CD14-positive monocyte (primary cell): ENCODE data around the gene FGD1. TPM values are rescaled to one million over a fixed set of nuclear protein-coding genes. Genes with fewer than 3 reads are reported as not detected.

ENCODE experiments used
- DNase-seq, 3 donors: peaks; one replicate each; pipeline ENCODE4 v3.0.0-alpha.2; 2011 to 2022
- H2AFZ ChIP-seq: 2 replicates; pipeline ENCODE4 v1.6.0; 2012; ENCODE audit warnings: mild to moderate bottlenecking, low read depth, low read length, inconsistent platforms; ENCODE audit not compliant: insufficient read depth, poor library complexity, severe bottlenecking
- H3K27ac ChIP-seq, 2 donors: 1 replicate in 1 of 2; 2 replicates in 1 of 2; pipeline ENCODE4 v1.5.1; 2012 to 2013; ENCODE audit warnings: low read length in 2 of 2, control low read depth in 1 of 2, inconsistent platforms in 1 of 2, low read depth in 1 of 2, mild to moderate bottlenecking in 1 of 2
- H3K27me3 ChIP-seq, 2 donors: one replicate each; pipeline versions ENCODE4 v1.6.0 to v1.6.1; 2011 to 2013; ENCODE audit warnings: low read length in 2 of 2; ENCODE audit not compliant: control insufficient read depth in 2 of 2, insufficient read depth in 2 of 2
- H3K36me3 ChIP-seq, 2 donors: replicated peaks in 1 of 2; 1 replicate in 1 of 2; 2 replicates in 1 of 2; pipeline versions ENCODE4 v1.5.1 to v1.6.1; 2012 to 2013; ENCODE audit warnings: low read length in 2 of 2, control low read depth in 1 of 2, inconsistent platforms in 1 of 2, mild to moderate bottlenecking in 1 of 2; ENCODE audit not compliant: insufficient read depth in 2 of 2, control insufficient read depth in 1 of 2
- H3K4me1 ChIP-seq, 2 donors: 1 replicate in 1 of 2; 2 replicates in 1 of 2; pipeline versions ENCODE4 v1.5.1 to v1.6.1; 2012 to 2013; ENCODE audit warnings: low read length in 2 of 2, control low read depth in 1 of 2, inconsistent platforms in 1 of 2, mild to moderate bottlenecking in 1 of 2, moderate library complexity in 1 of 2; ENCODE audit not compliant: insufficient read depth in 2 of 2, control insufficient read depth in 1 of 2
- H3K4me2 ChIP-seq: replicated peaks from 2 replicates; pipeline ENCODE3; 2012; ENCODE audit warnings: low read length, moderate library complexity, mild to moderate bottlenecking; ENCODE audit not compliant: poor library complexity, severe bottlenecking; ENCODE audit errors: extremely low read depth
- H3K4me3 ChIP-seq, 3 experiments: fragments of 200-600 bp in 1 of 3; sonication (generic) in 1 of 3; replicated peaks in 1 of 3; 1 replicate in 2 of 3; 2 replicates in 1 of 3; pipeline ENCODE4 v1.5.1; 2011 to 2013; ENCODE audit warnings: low read length in 3 of 3, mild to moderate bottlenecking in 3 of 3, control low read depth in 2 of 3, low read depth in 2 of 3, inconsistent platforms in 1 of 3, moderate library complexity in 1 of 3
- H3K79me2 ChIP-seq: 2 replicates; pipeline ENCODE4 v1.6.0; 2012; ENCODE audit warnings: mild to moderate bottlenecking, control low read depth, inconsistent platforms, low read length, moderate library complexity; ENCODE audit not compliant: insufficient read depth
- H3K9ac ChIP-seq: 2 replicates; pipeline ENCODE4 v1.6.0; 2017; ENCODE audit warnings: low read length, mild to moderate bottlenecking; ENCODE audit not compliant: insufficient read depth, poor library complexity, severe bottlenecking
- H3K9me3 ChIP-seq, 2 donors: replicated peaks in 1 of 2; 1 replicate in 1 of 2; 2 replicates in 1 of 2; pipeline versions ENCODE4 v1.5.1 to v1.6.1; 2012 to 2013; ENCODE audit warnings: low read length in 2 of 2, control low read depth in 1 of 2; ENCODE audit not compliant: control insufficient read depth in 1 of 2, insufficient read depth in 1 of 2
- H4K20me1 ChIP-seq: 2 replicates; pipeline ENCODE4 v1.6.0; 2012; ENCODE audit warnings: mild to moderate bottlenecking, low read length, control low read depth, moderate library complexity; ENCODE audit not compliant: insufficient read depth
- H3K27ac Mint-ChIP-seq, 7 donors: one replicate each; pipeline ENCODE4 v1.8.0; 2020; ENCODE audit warnings: mild to moderate bottlenecking in 7 of 7, mixed read lengths in 7 of 7, moderate library complexity in 6 of 7, inconsistent platforms in 2 of 7
- H3K27me3 Mint-ChIP-seq, 3 donors: one replicate each; pipeline ENCODE4 v1.8.0; 2021 to 2022; ENCODE audit warnings: low read depth in 3 of 3, mild to moderate bottlenecking in 3 of 3, mixed read lengths in 3 of 3, moderate library complexity in 3 of 3, inconsistent platforms in 1 of 3
- H3K36me3 Mint-ChIP-seq, 2 donors: one replicate each; pipeline ENCODE4 v1.8.0; 2020; ENCODE audit warnings: mixed read lengths in 2 of 2, inconsistent platforms in 1 of 2, mild to moderate bottlenecking in 1 of 2
- H3K4me1 Mint-ChIP-seq: one replicate; pipeline ENCODE4 v1.8.0; 2020; ENCODE audit warnings: mild to moderate bottlenecking, mixed read lengths
- H3K4me3 Mint-ChIP-seq, 2 donors: one replicate each; pipeline ENCODE4 v1.8.0; 2020; ENCODE audit warnings: mild to moderate bottlenecking in 2 of 2, mixed read lengths in 2 of 2, moderate library complexity in 1 of 2
- H3K9me3 Mint-ChIP-seq, 7 donors: one replicate each; pipeline ENCODE4 v1.8.0; 2020 to 2022; ENCODE audit warnings: mixed read lengths in 7 of 7, mild to moderate bottlenecking in 6 of 7, moderate library complexity in 6 of 7, inconsistent platforms in 2 of 7
- CTCF ChIP-seq: fragments of 200-600 bp; IDR thresholded peaks from one replicate; pipeline ENCODE4 v1.8.0; 2022; ENCODE audit warnings: antibody characterized with exemption, mild to moderate bottlenecking
- WGBS: methylation state at CpG from one replicate; pipeline ENCODE4 v1.1.5; 2013; ENCODE audit warnings: missing lambda C conversion rate; ENCODE audit not compliant: insufficient coverage; 5-methylcytosine and 5-hydroxymethylcytosine counted together
- intact Hi-C, 2 donors: fragments of 100-400 bp; cut with micrococcal nuclease; formaldehyde crosslinking; loops; one replicate each; pipeline versions ENCODE4 v1.15.0 to v1.15.1; 2023
- polyA plus RNA-seq, 3 donors: library from polyadenylated mRNA; depleted of rRNA in 1 of 3; unstranded in 2 of 3; stranded (reverse) in 1 of 3; fragments of 300-500 nt in 2 of 3; fragments of >200 nt in 1 of 3; fragmentation: Illumina TruSeq in 2 of 3; gene quantifications; 1 replicate in 2 of 3; 2 replicates in 1 of 3; pipeline ENCODE4 v1.2.3, GENCODE V29; 2012 to 2021

The FGD1 gene
- polyA plus RNA-seq, 3 donors: 0.05 to 0.18 TPM; not detected in 1

GRCh38 chrX:54484666-54485065 is 11.4 kb downstream of the FGD1 start:
- Histone ChIP-seq H3K4me2 (no peak overlapping the region), H3K27ac (no peak overlapping the region), H3K9ac (no peak overlapping the region), H3K9me3 (no peaks in the 10 kb centered on the region), H2AFZ (no peak overlapping the region), H3K4me3 (no peak overlapping the region), H4K20me1 (no peaks in the 10 kb centered on the region), H3K4me1 (no peaks in the 10 kb centered on the region), H3K27me3 (no peaks in the 10 kb centered on the region), H3K36me3 (no peaks in the 10 kb centered on the region), H3K79me2 (no peaks in the 10 kb centered on the region)
- no peak for DNase-seq
- intact Hi-C loops: no loop called here
- no peaks in the 10 kb centered on the region for H3K4me1 Mint-ChIP-seq
- H3K4me3 Mint-ChIP-seq: no peak overlapping the region
- peaks cover 0 to 5% (median 0%) of the 10 kb centered on the region in 7 donors for H3K9me3 Mint-ChIP-seq
- no peaks in the 10 kb centered on the region for H3K36me3 Mint-ChIP-seq
- H3K27me3 Mint-ChIP-seq: peaks cover 1 to 17% (median 5%) of the 10 kb centered on the region in 3 donors
- no peak for TF ChIP-seq CTCF
- WGBS: no CpG with 5 or more reads among the region's 3 CpGs
- H3K27ac Mint-ChIP-seq: no peak overlapping the region

GRCh38 chrX:54483946-54484345 is 12.1 kb downstream of the FGD1 start:
- intact Hi-C loops: no loop called here
- 100% methylated on average over 2 of the region's 9 CpGs for WGBS
- Histone ChIP-seq H3K27me3 (no peaks in the 10 kb centered on the region), H2AFZ (no peak overlapping the region), H3K9me3 (no peaks in the 10 kb centered on the region), H3K4me2 (no peak overlapping the region), H3K79me2 (no peaks in the 10 kb centered on the region), H4K20me1 (no peaks in the 10 kb centered on the region), H3K36me3 (no peaks in the 10 kb centered on the region), H3K4me1 (no peaks in the 10 kb centered on the region), H3K4me3 (no peak overlapping the region), H3K9ac (no peak overlapping the region), H3K27ac (no peak overlapping the region)
- Mint-ChIP-seq H3K27ac (no peak overlapping the region), H3K36me3 (no peaks in the 10 kb centered on the region), H3K27me3 (peaks cover 1 to 17% (median 5%) of the 10 kb centered on the region in 3 donors), H3K4me1 (no peaks in the 10 kb centered on the region), H3K9me3 (peaks cover 0 to 3% (median 0%) of the 10 kb centered on the region in 7 donors), H3K4me3 (no peak overlapping the region)
- DNase-seq: no peak
- no peak for TF ChIP-seq CTCF
